GM12891 (cell line): ENCODE measurements around the gene LRRC59.

ENCODE experiments used
- PAX5 ChIP-seq: IDR thresholded peaks from 2 replicates; pipeline ENCODE4 v1.6.1; 2011; ENCODE audit warnings: low read length, moderate library complexity, mild to moderate bottlenecking; ENCODE audit not compliant: insufficient read depth, severe bottlenecking
- POLR2A ChIP-seq: IDR thresholded peaks from 2 replicates; pipeline ENCODE4 v1.6.1; 2011; ENCODE audit warnings: low read depth, low read length, control low read depth
- POLR2AphosphoS5 ChIP-seq: IDR thresholded peaks from 2 replicates; pipeline ENCODE4 v1.6.1; 2011; ENCODE audit warnings: low read depth, low read length, control low read depth
- SPI1 ChIP-seq: IDR thresholded peaks from 2 replicates; pipeline ENCODE4 v1.6.1; 2011; ENCODE audit warnings: low read depth, low read length, control low read depth
- TAF1 ChIP-seq: IDR thresholded peaks from 2 replicates; pipeline ENCODE4 v1.6.1; 2011; ENCODE audit warnings: low read depth, low read length, control low read depth

GRCh38 chr17:50349243-50349600, 48.1 kb downstream of the LRRC59 start:
- TF ChIP-seq POLR2AphosphoS5: no peak
- TF ChIP-seq POLR2A: no peak
- TF ChIP-seq TAF1: no peak
- no peak for TF ChIP-seq SPI1
- TF ChIP-seq PAX5: no peak
